PC-9 (cell line): ENCODE data around the gene RPS2.

Experiments
- CTCF ChIP-seq: fragments of 200-600 bp; sonication (generic); conservative IDR thresholded peaks from 2 replicates; pipeline ENCODE4 v1.6.1; 2017; ENCODE audit warnings: mixed run types, antibody characterized with exemption, mild to moderate bottlenecking, moderate library complexity
- EZH2 ChIP-seq: fragments of 200-600 bp; sonication (generic); IDR thresholded peaks from 2 replicates; pipeline ENCODE4 v1.8.0; 2017; ENCODE audit warnings: antibody characterized with exemption, low read depth

- TF ChIP-seq CTCF (no peak), EZH2 (no peak)
Observed at GRCh38 chr16:1916640-1916990, 48.0 kb downstream of the RPS2 start.
